Skeletal muscle tissue (tissue), 4 donors: Measurements from ENCODE around the gene MAST2. TPM values are rescaled to one million over a fixed set of nuclear protein-coding genes. Genes with fewer than 3 reads are reported as not detected.

Source experiments
- H3K27ac ChIP-seq: one replicate; pipeline ENCODE4 v1.7.0; 2013; ENCODE audit warnings: mild to moderate bottlenecking, low read depth, low read length, inconsistent platforms
- H3K27me3 ChIP-seq, 3 donors: one replicate each; pipeline ENCODE4 v1.7.0; 2013; ENCODE audit warnings: low read length in 3 of 3; ENCODE audit not compliant: control insufficient read depth in 3 of 3, insufficient read depth in 3 of 3
- H3K36me3 ChIP-seq, 3 donors: one replicate each; pipeline ENCODE4 v1.7.0; 2013; ENCODE audit warnings: low read length in 3 of 3; ENCODE audit not compliant: control insufficient read depth in 3 of 3, insufficient read depth in 3 of 3
- H3K4me1 ChIP-seq, 3 donors: one replicate each; pipeline ENCODE4 v1.7.0; 2013; ENCODE audit warnings: low read length in 3 of 3, mild to moderate bottlenecking in 3 of 3; ENCODE audit not compliant: control insufficient read depth in 3 of 3, insufficient read depth in 3 of 3
- H3K4me3 ChIP-seq, 3 donors: one replicate each; pipeline ENCODE4 v1.7.0; 2013; ENCODE audit warnings: low read length in 3 of 3
- H3K9ac ChIP-seq, 3 donors: one replicate each; pipeline ENCODE4 v1.7.0; 2013; ENCODE audit warnings: low read length in 3 of 3, mild to moderate bottlenecking in 3 of 3, moderate library complexity in 2 of 3, low read depth in 1 of 3
- H3K9me3 ChIP-seq, 3 donors: one replicate each; pipeline ENCODE4 v1.7.0; 2013; ENCODE audit warnings: low read length in 3 of 3; ENCODE audit not compliant: control insufficient read depth in 3 of 3
- total RNA-seq: library from RNA; depleted of rRNA; stranded (reverse); fragments of >200 nt; gene quantifications from one replicate; pipeline ENCODE4 v1.2.3, GENCODE V29; 2014
- donor health status: Osteomylitis.

Gene MAST2
- total RNA-seq, 1 donor from 2014 or later = 42.8 TPM

GRCh38 chr1:46077644-46078043 lies 274.2 kb downstream of the MAST2 start:
- Histone ChIP-seq H3K4me3 (no peak overlapping the region), H3K27me3 (no peaks in the 10 kb centered on the region), H3K27ac (no peak overlapping the region), H3K9me3 (no peaks in the 10 kb centered on the region), H3K36me3 (peaks cover 0 to 4% (median 0%) of the 10 kb centered on the region in 3 donors), H3K9ac (no peak overlapping the region), H3K4me1 (no peaks in the 10 kb centered on the region)

GRCh38 chr1:46080257-46080656 lies 276.8 kb downstream of the MAST2 start:
- Histone ChIP-seq H3K9me3 (no peaks in the 10 kb centered on the region), H3K4me1 (peaks cover 0 to 5% (median 0%) of the 10 kb centered on the region in 3 donors), H3K27ac (no peak overlapping the region)

GRCh38 chr1:46081206-46081605 lies 277.8 kb downstream of the MAST2 start:
- Histone ChIP-seq H3K4me1 (peaks cover 0 to 5% (median 0%) of the 10 kb centered on the region in 3 donors), H3K4me3 (peak overlapping the region in 1 of 3 donors; percentile 8), H3K27me3 (no peaks in the 10 kb centered on the region), H3K9me3 (no peaks in the 10 kb centered on the region), H3K36me3 (no peaks in the 10 kb centered on the region), H3K9ac (no peak overlapping the region), H3K27ac (no peak overlapping the region)

More at GRCh38 chr1:46080257-46080656, 276.8 kb downstream of the MAST2 start:
- Histone ChIP-seq H3K27me3 (no peaks in the 10 kb centered on the region), H3K9ac (no peak overlapping the region), H3K4me3 (no peak overlapping the region), H3K36me3 (no peaks in the 10 kb centered on the region)

GRCh38 chr1:46081619-46082018 lies 278.2 kb downstream of the MAST2 start:
- no peaks in the 10 kb centered on the region for H3K36me3 ChIP-seq
- H3K4me3 ChIP-seq = peak overlapping the region in 1 of 3 donors; percentile 8
- H3K27me3 ChIP-seq = no peaks in the 10 kb centered on the region
- no peak overlapping the region for H3K9ac ChIP-seq
- peaks cover 0 to 5% (median under 1%) of the 10 kb centered on the region in 3 donors for H3K4me1 ChIP-seq
- no peaks in the 10 kb centered on the region for H3K9me3 ChIP-seq
- no peak overlapping the region for H3K27ac ChIP-seq

- Histone ChIP-seq H3K36me3 (no peaks in the 10 kb centered on the region), H3K4me3 (no peak overlapping the region), H3K9me3 (no peaks in the 10 kb centered on the region), H3K27ac (no peak overlapping the region), H3K4me1 (peaks cover 0 to 5% (median 3%) of the 10 kb centered on the region in 3 donors), H3K9ac (no peak overlapping the region), H3K27me3 (no peaks in the 10 kb centered on the region)
Measured at GRCh38 chr1:46083579-46083978, 280.2 kb downstream of the MAST2 start.

- H3K9ac ChIP-seq = no peak overlapping the region
- H3K27ac ChIP-seq = no peak overlapping the region
- peaks cover 0 to 5% (median 3%) of the 10 kb centered on the region in 3 donors for H3K4me1 ChIP-seq
- no peak overlapping the region for H3K4me3 ChIP-seq
- no peaks in the 10 kb centered on the region for H3K36me3 ChIP-seq
- H3K27me3 ChIP-seq = no peaks in the 10 kb centered on the region
- H3K9me3 ChIP-seq = no peaks in the 10 kb centered on the region
Measured at GRCh38 chr1:46084553-46085451, 281.4 kb downstream of the MAST2 start.

Other genes with a start within 250 kb of the MAST2 start
- gene NASP, start 219.6 kb upstream of the MAST2 start, total RNA-seq = 36.5 TPM
- gene CCDC17, start 179.6 kb upstream of the MAST2 start, total RNA-seq = 0.52 TPM
- gene GPBP1L1, start 117.1 kb upstream of the MAST2 start, total RNA-seq = 69.9 TPM
- gene TMEM69, start 115.4 kb upstream of the MAST2 start, total RNA-seq = 14.6 TPM
- gene IPP, start 53.0 kb upstream of the MAST2 start, total RNA-seq = 15.1 TPM